ENCODE measurements around the gene ERMARD.
A peak's percentile ranks its signal among the peaks of the same experiment; 100 is the strongest.

The ERMARD gene

GRCh38 chr6:169751242-169752073 lies at the start of gene ERMARD, which contains the start of gene DYNLT2:
TSS of gene ERMARD (plus strand) at chr6:169751622. CDS start at chr6:169751658, 36 bp downstream.
TSS of gene DYNLT2 (minus strand) at chr6:169751572. CDS start at chr6:169751458, 114 bp downstream.
- peak; percentile 94 to 96 for DNase-seq

DNA sequence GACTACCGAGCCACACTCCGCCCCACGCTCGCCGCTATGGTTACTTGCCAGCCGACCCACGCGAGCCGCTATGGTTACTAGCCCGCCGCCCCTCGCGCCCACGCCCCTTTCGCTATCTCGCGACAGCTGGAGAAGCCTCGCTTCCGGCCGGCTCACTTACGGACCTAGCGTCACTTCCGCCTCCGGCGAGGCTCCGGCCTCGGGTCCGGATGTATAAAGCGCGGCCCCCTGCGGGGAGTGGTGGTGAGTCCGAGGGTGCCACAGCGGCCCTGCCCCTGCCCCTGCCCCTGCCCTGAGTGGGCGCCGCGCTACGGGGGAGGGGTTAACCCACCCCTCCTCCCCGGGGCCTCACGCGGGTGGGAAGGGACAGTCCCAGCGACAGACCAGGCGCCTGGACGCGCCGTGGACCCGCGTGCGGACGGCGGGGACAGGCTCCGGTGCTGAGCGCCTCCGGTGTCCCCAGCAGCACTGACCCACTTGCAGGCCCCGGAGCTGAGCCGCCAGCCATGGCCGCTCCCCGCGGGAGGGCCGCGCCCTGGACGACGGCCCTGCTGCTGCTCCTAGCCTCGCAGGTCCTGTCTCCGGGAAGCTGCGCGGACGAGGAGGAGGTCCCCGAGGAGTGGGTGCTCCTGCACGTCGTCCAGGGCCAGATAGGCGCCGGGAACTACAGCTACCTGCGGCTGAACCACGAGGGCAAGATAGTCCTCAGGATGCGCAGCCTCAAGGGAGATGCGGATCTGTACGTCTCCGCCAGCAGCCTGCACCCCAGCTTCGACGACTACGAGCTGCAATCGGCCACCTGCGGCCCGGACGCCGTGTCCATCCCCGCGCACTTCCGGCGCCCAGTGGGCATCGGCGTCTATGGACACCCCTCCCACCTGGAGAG lies 49.2 kb upstream of the ERMARD start, which contains the start of the genes C6orf120 and WDR27:
Gene C6orf120, plus strand, starts transcription at position 173 of the 886 bp plus-strand sequence. Its CDS starts 334 bp downstream, at position 507.
Gene WDR27, minus strand, starts transcription at position 76 of the 886 bp plus-strand sequence. CDS start 13,024 bp downstream, outside the sequence.
- DNase-seq: peak; percentile 96 to 98

GRCh38 chr6:169702840-169703246 lies 48.6 kb upstream of the ERMARD start:
- no peak for DNase-seq

DNA sequence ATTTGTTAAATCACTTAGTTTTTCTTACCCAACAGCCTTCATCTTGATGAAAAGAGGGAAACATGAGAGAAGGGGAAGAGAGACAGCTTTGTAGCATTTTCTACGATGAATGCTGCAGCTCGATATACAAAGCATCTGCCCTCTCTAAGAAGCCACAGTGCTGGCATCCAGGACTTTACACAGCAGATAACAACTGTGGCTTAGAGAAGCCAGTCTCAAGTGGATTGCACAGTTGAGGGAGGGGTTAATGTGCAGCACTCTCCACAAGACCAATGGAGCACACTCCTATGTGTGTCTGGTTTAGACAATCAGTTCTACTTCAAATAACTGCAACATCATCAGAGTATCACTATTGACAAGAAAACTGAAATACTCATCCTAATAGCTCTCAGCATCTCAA lies 43.6 kb upstream of the ERMARD start:
- no peak for DNase-seq

DNA sequence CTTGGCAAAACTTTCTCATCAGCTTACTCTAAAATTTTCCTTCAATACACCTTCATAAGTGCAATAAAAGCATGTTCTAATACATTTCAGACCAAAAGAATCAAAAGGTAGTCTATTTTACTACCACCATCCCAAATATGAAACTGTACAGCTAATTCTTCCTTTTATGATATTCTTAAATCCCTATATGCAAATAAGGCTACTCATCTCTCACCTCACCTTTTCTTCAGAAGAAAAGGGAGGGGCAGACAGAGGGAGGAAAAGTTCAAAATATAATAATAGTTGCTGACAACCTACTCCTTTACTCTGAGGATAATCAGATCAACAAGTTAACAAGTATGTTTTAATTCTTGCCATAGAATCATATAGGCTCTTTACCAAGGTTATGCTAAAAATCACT lies 42.1 kb upstream of the ERMARD start:
- no peak for DNase-seq

DNA sequence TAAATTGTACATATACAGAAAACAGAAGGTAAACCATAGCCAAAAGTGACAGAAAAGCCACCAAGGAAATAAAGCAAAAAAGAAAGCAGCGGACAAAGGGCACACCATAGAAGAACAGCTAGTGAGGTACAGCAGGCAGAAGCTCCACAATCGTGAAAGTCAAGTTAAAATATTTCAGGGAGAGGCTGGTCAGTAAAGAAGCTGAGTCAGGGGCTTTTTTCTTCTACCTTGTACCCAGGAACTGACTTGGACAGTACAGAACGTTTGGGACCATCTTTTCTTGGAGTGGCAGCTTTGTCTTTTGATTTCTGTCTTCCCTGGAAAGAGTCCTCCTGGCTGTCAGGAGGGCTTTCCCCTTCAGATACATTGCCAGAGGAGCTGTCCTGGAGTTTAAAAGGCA lies 41.4 kb upstream of the ERMARD start:
- no peak for DNase-seq

DNA sequence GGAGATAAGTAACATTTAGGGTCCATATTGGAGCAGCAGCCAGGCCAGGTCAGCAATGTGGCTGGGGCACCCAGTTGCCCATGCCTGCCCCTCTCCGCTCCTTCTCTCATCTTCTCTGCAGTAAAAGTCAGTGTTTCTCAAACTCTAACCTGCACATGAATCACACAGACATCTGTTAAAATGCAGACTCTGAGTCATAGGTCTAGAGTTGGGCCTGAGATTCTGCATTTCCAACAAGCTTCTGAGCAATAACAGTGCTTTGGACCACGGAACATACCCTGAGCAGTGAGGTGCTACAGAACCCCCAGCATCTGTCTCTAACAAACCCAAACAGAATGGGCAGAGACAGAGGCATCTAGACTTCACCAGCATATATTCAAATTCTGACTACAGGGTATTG lies 37.2 kb upstream of the ERMARD start:
- DNase-seq: no peak

DNA sequence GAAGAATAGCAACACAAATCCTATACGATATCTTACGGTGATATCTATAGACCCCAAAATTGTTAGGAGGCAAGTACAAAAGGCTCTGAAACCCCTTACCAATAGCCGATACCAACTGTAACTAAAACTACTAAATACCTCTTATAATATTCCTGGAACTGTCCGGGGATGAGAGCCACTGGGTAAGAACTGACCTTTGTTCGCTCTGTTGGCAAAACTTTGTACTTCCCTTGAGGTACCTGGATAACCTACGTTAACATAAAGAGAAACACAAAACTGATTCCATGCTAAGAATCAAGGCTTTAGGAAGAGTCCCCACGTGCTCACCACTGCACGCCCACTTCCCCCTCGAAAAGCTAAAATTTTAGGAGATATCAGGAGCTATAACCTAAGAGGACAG lies 36.8 kb upstream of the ERMARD start:
- DNase-seq: no peak

GRCh38 chr6:169719117-169719516 lies 32.3 kb upstream of the ERMARD start:
- DNase-seq: no peak

- DNase-seq: no peak
These were observed 31.1 kb upstream of the ERMARD start for GRCh38 chr6:169720207-169720855.

DNA sequence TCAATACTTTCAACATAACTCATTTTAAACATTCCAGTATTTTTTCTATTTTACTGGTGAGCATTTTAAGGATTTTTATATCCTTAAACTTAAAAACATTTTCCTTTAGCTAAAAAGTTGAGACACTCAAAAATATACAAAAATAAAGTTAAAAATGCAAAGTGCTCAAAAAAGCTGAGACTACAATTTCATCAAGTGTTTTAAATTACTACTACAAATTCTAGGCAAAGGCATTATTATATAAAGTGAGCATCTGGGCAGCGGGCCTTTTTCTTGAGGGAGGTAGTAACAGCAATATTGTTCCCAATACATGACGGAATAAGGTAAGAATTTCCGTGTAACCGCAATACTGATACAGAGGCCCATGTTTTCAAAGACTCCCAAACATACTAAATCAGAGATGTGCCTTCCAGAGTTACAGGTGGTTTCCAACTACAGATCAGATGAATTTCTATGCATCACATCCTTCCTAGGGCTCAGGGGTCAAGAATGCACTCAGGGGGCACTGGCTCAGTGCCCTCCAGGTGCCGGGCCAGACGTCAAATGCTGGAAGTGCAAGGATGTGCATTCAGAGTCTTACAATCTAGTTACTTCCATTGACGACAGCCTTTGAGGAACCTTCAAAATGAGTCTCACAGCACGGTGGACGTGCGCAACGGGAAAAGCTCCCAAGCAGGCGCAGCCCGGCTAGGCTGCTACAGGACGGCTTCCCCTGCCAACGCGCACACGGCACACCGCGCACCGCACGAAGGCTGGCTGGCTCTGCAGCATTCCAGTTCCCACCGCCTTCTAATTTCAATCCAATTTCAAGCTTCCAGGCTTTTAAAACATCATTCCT lies 28.8 kb upstream of the ERMARD start:
- DNase-seq: peak; percentile 12 to 40

DNA sequence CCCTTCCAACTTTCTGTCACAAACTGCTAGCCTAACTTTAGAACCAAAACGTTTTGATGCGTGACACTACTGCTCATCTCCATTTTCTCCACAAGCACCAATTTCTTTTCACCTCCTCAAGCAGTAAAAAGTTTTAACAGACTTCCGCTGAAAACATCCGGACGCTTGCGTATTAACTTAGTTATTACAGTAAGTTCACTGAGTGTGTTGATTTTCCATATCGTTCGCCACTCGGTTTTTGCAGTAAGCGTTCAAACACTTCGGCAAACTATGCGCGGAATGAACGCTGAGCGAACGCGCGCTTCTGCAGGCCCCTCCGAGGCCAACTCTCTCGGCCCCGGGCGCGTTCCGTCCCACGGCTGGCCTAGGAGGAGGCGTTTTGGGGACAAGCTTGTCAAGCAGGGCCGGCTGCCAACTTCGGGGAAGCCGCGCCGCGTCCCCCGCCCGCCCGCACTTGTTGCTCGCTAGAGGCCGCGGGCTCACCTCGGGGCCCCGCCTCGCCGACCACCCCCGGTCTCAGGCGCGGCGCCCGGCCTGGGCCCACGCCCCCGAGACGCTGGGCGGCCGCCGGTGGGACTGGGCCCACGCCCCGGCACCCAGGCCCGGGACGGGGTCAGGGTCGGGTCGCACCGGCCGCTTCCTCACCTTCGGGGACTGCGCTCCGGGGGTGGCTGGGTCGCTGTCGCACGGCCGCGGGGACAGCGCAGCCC lies 28.1 kb upstream of the ERMARD start:
- peak; percentile 43 to 51 for DNase-seq

GRCh38 chr6:169723991-169724493 lies 27.4 kb upstream of the ERMARD start:
- peak in 1 of 2 experiments; percentile 41 for DNase-seq

DNA sequence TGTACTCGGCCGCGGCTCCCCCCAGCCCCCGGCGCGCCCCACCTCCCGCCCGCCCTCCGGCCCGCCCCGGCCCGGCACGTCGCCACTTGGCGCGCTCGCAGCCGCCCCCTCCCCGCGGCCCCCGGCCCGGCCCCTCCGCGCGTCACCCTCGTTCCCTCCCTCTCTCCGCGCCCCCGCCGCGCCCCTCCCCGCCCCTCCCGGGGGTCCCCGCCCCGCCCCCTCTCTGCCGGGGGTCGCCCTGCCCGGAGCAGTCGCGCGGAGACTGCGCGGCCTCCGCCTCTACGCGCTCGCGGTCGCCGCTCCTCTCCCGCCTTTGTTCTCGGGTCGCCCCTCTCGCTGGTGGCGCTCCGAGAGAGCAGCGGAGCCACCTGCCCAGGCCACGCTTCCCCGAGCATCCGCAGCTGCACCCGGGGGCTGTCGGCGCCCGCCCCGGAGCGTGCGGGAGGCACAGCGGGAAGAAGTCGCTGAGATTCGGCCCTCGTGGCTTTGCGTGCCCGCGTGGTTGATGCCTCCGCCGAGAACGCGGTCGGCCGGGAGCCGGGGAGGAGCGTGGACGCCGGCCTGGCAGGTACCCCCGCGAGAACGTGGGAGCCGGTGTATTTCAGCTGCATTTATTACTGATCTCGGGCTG lies 26.8 kb upstream of the ERMARD start, which contains the start of gene PHF10:
Gene PHF10, minus strand, starts transcription at position 7 of the 631 bp plus-strand sequence. CDS start 569 bp downstream, outside the sequence.
- DNase-seq: peak; percentile 51 to 75

DNA sequence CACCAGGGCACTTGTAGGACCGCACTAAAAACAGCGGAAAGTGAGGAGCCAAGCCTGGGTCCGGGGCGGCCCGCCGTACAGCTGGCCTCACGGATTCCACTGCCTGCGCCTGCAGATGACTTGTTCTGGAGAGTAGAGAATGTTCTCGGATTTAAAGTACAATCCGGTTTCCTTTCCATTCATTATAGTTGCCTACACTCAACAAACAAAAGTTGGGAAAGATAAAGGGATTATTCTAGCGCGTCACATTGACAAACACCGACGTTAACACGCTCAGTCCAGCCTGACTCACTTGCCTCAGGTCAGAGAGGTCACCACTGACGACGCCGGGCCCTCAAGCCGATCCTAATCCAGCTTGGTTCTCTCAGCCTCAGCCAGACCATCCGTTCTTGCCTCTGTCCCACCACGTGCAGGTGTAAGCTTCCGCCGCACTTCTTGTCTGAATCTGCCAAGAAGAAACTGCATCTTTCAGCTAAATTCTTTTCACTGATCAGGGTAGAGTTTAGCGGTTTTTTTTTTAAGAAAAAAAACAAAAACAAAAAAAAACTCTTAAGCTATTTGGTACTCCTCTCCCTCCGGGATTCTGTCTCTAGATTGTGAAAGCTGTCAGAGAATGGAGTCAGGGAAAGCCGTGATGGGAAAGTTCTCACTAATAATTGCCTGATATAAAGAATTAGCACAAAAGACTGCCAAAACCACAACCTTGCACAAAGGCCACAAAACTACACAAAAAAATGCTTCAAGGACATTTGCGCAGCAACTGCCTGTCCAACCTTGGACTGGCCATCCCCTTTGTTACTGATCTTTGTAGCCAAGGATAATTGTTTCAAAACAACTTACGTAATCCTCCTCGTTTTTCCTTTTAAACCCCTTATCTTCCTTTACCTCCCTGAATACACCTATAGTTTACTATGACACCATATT lies 26.0 kb upstream of the ERMARD start:
- peak; percentile 2 to 45 for DNase-seq

DNA sequence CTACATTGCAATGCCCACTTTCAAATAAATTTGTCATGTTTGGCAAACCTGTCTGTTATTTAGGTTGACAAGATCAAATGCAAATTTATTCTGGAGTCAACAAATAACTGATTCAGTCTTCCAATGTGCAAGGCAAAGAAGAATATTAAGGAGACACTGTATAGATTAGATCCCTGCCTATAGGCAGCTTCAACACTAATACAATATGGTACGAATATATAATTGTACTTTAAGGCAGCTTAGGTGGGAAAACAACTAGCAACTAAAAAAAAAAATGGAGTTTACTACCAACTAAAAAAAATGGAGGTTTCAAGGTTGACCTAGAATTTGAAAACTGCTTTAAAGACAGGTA lies 25.4 kb upstream of the ERMARD start:
- no peak for DNase-seq

GRCh38 chr6:169726963-169727362 lies 24.5 kb upstream of the ERMARD start:
- DNase-seq: no peak

DNA sequence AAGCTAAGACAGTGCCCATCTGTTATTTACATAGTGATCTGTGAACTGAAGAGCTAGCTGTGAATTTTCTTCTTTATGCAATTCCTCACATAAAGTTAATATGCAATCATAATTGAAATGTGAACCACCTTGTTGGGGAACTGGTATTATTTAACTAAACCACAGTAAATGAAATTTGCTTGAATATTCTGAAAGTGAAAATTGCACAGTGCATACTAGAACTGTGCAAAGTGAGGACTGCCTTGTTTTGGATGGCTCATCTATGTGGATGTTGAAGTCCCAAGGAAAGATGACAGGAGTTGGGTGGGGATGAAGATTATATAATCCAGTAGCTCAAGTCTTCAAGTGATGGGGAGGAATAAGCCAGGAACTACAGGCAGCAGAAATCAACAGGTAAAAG lies 21.5 kb upstream of the ERMARD start:
- no peak for DNase-seq
